HL-60 (cell line): ENCODE results near the gene SUV39H1.

ENCODE experiments used
- DNase-seq, 2 experiments: peaks; one replicate each; pipeline ENCODE4 v3.0.0-alpha.2; 2010 to 2020; ENCODE audit warnings: low read depth in 1 of 2, low spot score in 1 of 2
- H3K27ac ChIP-seq: fragments of 250-450 bp; sonication (Bioruptor Pico); replicated peaks from 2 replicates; pipeline ENCODE4 v1.5.1; 2020; ENCODE audit warnings: mild to moderate bottlenecking, moderate library complexity
- H3K27me3 ChIP-seq: fragments of 250-450 bp; sonication (Bioruptor Pico); 2 replicates; pipeline ENCODE4 v1.5.1; 2021; ENCODE audit warnings: mild to moderate bottlenecking, moderate library complexity; ENCODE audit not compliant: insufficient read depth, poor library complexity, severe bottlenecking
- H3K4me3 ChIP-seq: replicated peaks from 2 replicates; pipeline ENCODE4 v1.5.1; 2011; ENCODE audit warnings: mild to moderate bottlenecking, control low read depth, low read length; ENCODE audit not compliant: insufficient read depth
- CTCF ChIP-seq: IDR thresholded peaks from one replicate; pipeline ENCODE4 v1.5.1; 2011; ENCODE audit warnings: low read length, control low read depth, inconsistent platforms; ENCODE audit not compliant: insufficient read depth
- GABPA ChIP-seq: IDR thresholded peaks from 2 replicates; pipeline ENCODE4 v1.6.1; 2012; ENCODE audit warnings: low read depth
- POLR2AphosphoS5 ChIP-seq: IDR thresholded peaks from 2 replicates; pipeline ENCODE4 v1.6.1; 2012; ENCODE audit warnings: low read depth
- REST ChIP-seq: IDR thresholded peaks from 2 replicates; pipeline ENCODE4 v1.6.1; 2012; ENCODE audit warnings: low read depth; ENCODE audit not compliant: insufficient replicate concordance
- SPI1 ChIP-seq: IDR thresholded peaks from 2 replicates; pipeline ENCODE4 v1.6.1; 2012; ENCODE audit warnings: low read depth, mild to moderate bottlenecking, borderline replicate concordance

The SUV39H1 gene

GRCh38 chrX:48719958-48720357, 23.4 kb downstream of the SUV39H1 start:
- no peak for TF ChIP-seq POLR2AphosphoS5
- no peak for TF ChIP-seq GABPA
- no peak for TF ChIP-seq REST
- no peak for TF ChIP-seq CTCF
- no peak for TF ChIP-seq SPI1
- no peak for DNase-seq
- H3K4me3 ChIP-seq, result no peak overlapping the region
- H3K27me3 ChIP-seq, result no peaks in the 10 kb centered on the region
- no peak overlapping the region for H3K27ac ChIP-seq

GRCh38 chrX:48720577-48721250, 24.2 kb downstream of the SUV39H1 start:
- no peak overlapping the region for H3K27ac ChIP-seq
- no peak overlapping the region for H3K4me3 ChIP-seq
- no peaks in the 10 kb centered on the region for H3K27me3 ChIP-seq
- TF ChIP-seq POLR2AphosphoS5, result no peak
- TF ChIP-seq REST, result no peak
- TF ChIP-seq GABPA, result no peak
- no peak for TF ChIP-seq CTCF
- no peak for DNase-seq

GRCh38 chrX:48721916-48722315, 25.4 kb downstream of the SUV39H1 start:
- Histone ChIP-seq H3K27me3 (no peaks in the 10 kb centered on the region), H3K27ac (no peak overlapping the region), H3K4me3 (no peak overlapping the region)
- TF ChIP-seq GABPA (no peak), POLR2AphosphoS5 (no peak), SPI1 (no peak), REST (no peak), CTCF (no peak)
- no peak for DNase-seq
